Cardiac muscle cell (in vitro differentiated cells and primary cell): ENCODE measurements around the gene PLIN5. TPM values are rescaled to one million over a fixed set of nuclear protein-coding genes. Genes with fewer than 3 reads are reported as not detected.

Source experiments
- DNase-seq, 2 donors: peaks; one replicate each; pipeline versions ENCODE4 v3.0.0 to v3.0.0-alpha.2; 2010 to 2017; ENCODE audit warnings: low read depth in 1 of 2, low spot score in 1 of 2
- H3K27ac ChIP-seq: fragments of 200-600 bp; sonication (generic); 2 replicates; pipeline ENCODE4 v1.5.1; 2016
- H3K27me3 ChIP-seq: fragments of 200-600 bp; sonication (generic); 2 replicates; pipeline ENCODE4 v1.6.0; 2016; ENCODE audit warnings: control low read depth
- H3K36me3 ChIP-seq: fragments of 200-600 bp; sonication (generic); 2 replicates; pipeline ENCODE4 v1.5.1; 2016; ENCODE audit warnings: control low read depth
- H3K4me1 ChIP-seq: fragments of 200-600 bp; sonication (generic); 2 replicates; pipeline ENCODE4 v1.8.1; 2017; ENCODE audit warnings: low read depth, mild to moderate bottlenecking, mixed run types
- H3K4me3 ChIP-seq: fragments of 200-600 bp; sonication (generic); 2 replicates; pipeline ENCODE4 v1.5.1; 2016; ENCODE audit warnings: mild to moderate bottlenecking
- H3K9me3 ChIP-seq: fragments of 200-600 bp; sonication (generic); 2 replicates; pipeline ENCODE4 v1.5.1; 2017; ENCODE audit warnings: low read depth, mild to moderate bottlenecking, control low read depth
- CTCF ChIP-seq: IDR thresholded peaks from 2 replicates; pipeline ENCODE4 v1.5.1; 2012; ENCODE audit warnings: low read depth, mild to moderate bottlenecking, low read length
- polyA plus RNA-seq: library from polyadenylated mRNA; unstranded; fragments of >200 nt; fragmentation: Nextera tagmentation; extraction: Ambion mirVana; gene quantifications from 2 replicates; pipeline ENCODE4 v1.2.1, GENCODE V29; 2016
- total RNA-seq: library from RNA; depleted of rRNA; stranded (reverse); fragments of >200 nt; gene quantifications from 2 replicates; pipeline ENCODE4 v1.2.3, GENCODE V29; 2016

Gene PLIN5
- total and polyA plus RNA-seq, 2 experiments from 2014 or later = 8.7 to 10.1 TPM

GRCh38 chr19:4501691-4502090 is 33.3 kb downstream of the PLIN5 start:
- no peaks in the 10 kb centered on the region for H3K27me3 ChIP-seq
- no peak overlapping the region for H3K4me3 ChIP-seq
- DNase-seq = no peak
- H3K27ac ChIP-seq = no peak overlapping the region
- H3K4me1 ChIP-seq = no peaks in the 10 kb centered on the region
- H3K9me3 ChIP-seq = no peaks in the 10 kb centered on the region
- peaks cover 21% of the 10 kb centered on the region for H3K36me3 ChIP-seq
- TF ChIP-seq CTCF = no peak

- no peaks in the 10 kb centered on the region for H3K9me3 ChIP-seq
- H3K4me1 ChIP-seq = no peaks in the 10 kb centered on the region
- TF ChIP-seq CTCF = no peak
- no peak overlapping the region for H3K4me3 ChIP-seq
- no peak for DNase-seq
- no peak overlapping the region for H3K27ac ChIP-seq
- no peaks in the 10 kb centered on the region for H3K27me3 ChIP-seq
- peaks cover 21% of the 10 kb centered on the region for H3K36me3 ChIP-seq
Observed at GRCh38 chr19:4500841-4501591, 34.0 kb downstream of the PLIN5 start.

- H3K27me3 ChIP-seq = no peaks in the 10 kb centered on the region
- DNase-seq = no peak
- H3K36me3 ChIP-seq = peaks cover 21% of the 10 kb centered on the region
- H3K4me3 ChIP-seq = no peak overlapping the region
- no peak for TF ChIP-seq CTCF
- no peaks in the 10 kb centered on the region for H3K4me1 ChIP-seq
- no peaks in the 10 kb centered on the region for H3K9me3 ChIP-seq
- H3K27ac ChIP-seq = no peak overlapping the region
Observed at GRCh38 chr19:4499855-4500254, 35.2 kb downstream of the PLIN5 start.

GRCh38 chr19:4499318-4499717 is 35.7 kb downstream of the PLIN5 start:
- TF ChIP-seq CTCF = no peak
- H3K27ac ChIP-seq = no peak overlapping the region
- H3K36me3 ChIP-seq = peaks cover 22% of the 10 kb centered on the region
- no peaks in the 10 kb centered on the region for H3K4me1 ChIP-seq
- H3K27me3 ChIP-seq = no peaks in the 10 kb centered on the region
- no peak for DNase-seq
- H3K9me3 ChIP-seq = no peaks in the 10 kb centered on the region
- H3K4me3 ChIP-seq = no peak overlapping the region

- no peak for DNase-seq
- peaks cover 25% of the 10 kb centered on the region for H3K36me3 ChIP-seq
- H3K4me1 ChIP-seq = no peaks in the 10 kb centered on the region
- no peaks in the 10 kb centered on the region for H3K9me3 ChIP-seq
- TF ChIP-seq CTCF = no peak
- no peaks in the 10 kb centered on the region for H3K27me3 ChIP-seq
- no peak overlapping the region for H3K4me3 ChIP-seq
- H3K27ac ChIP-seq = no peak overlapping the region
Observed at GRCh38 chr19:4498694-4499093, 36.3 kb downstream of the PLIN5 start.
